Body of pancreas (tissue), 4 donors: Measurements from ENCODE around the gene SLC20A1. TPM values are rescaled to one million over a fixed set of nuclear protein-coding genes. Genes with fewer than 3 reads are reported as not detected.

Source experiments
- ATAC-seq: fragments of 150-250 bp; one replicate; pipeline ENCODE4 v1.9.1; 2016
- DNase-seq, 4 donors: peaks; one replicate each; pipeline ENCODE4 v3.0.0-alpha.2; 2019
- H3K27ac ChIP-seq, 4 donors: fragments of 200-600 bp; sonication (generic); 1 replicate in 3 of 4; 2 replicates in 1 of 4; pipeline versions ENCODE4 v1.5.1 to v1.6.1; 2016 to 2019; ENCODE audit warnings: mild to moderate bottlenecking in 1 of 4, mixed read lengths in 1 of 4, moderate library complexity in 1 of 4
- H3K27me3 ChIP-seq, 2 donors: fragments of 200-600 bp; sonication (generic); one replicate each; pipeline ENCODE4 v1.6.0; 2016; ENCODE audit warnings: mild to moderate bottlenecking in 1 of 2
- H3K36me3 ChIP-seq, 2 donors: fragments of 200-600 bp; sonication (generic); replicated peaks in 1 of 2; 2 replicates each; pipeline ENCODE4 v1.5.1; 2016; ENCODE audit warnings: low read depth in 2 of 2; ENCODE audit not compliant: insufficient read depth in 1 of 2
- H3K4me1 ChIP-seq: fragments of 200-600 bp; sonication (generic); one replicate; pipeline ENCODE4 v1.6.0; 2016
- H3K4me3 ChIP-seq, 2 donors: fragments of 200-600 bp; sonication (generic); 1 replicate in 1 of 2; 2 replicates in 1 of 2; pipeline ENCODE4 v1.5.1; 2016 to 2019
- H3K9me3 ChIP-seq, 3 donors: fragments of 200-600 bp; sonication (generic); 1 replicate in 2 of 3; 2 replicates in 1 of 3; pipeline ENCODE4 v1.5.1; 2016
- POLR2A ChIP-seq, 3 donors: fragments of 450-650 bp; IDR thresholded peaks; one replicate each; pipeline ENCODE4 v1.6.1; 2016; ENCODE audit warnings: antibody characterized with exemption in 3 of 3, mild to moderate bottlenecking in 2 of 3
- WGBS, 2 donors: methylation state at CpG; one replicate each; pipeline ENCODE4 v1.1.5; 2017; 5-methylcytosine and 5-hydroxymethylcytosine counted together
- intact Hi-C: fragments of 100-400 bp; cut with DNase I; formaldehyde crosslinking; loops from one replicate; pipeline ENCODE4 v1.15.1; 2023
- total RNA-seq, 2 donors: library from RNA; depleted of rRNA; stranded (reverse); fragments of >200 nt; gene quantifications; one replicate each; pipeline ENCODE4 v1.1.0, GENCODE V29; 2016
- TF ChIP-seq, protein P1 (sequence below), 7 experiments: fragments of 450-650 bp in 4 of 7; fragments of 200-600 bp in 3 of 7; sonication (generic) in 3 of 7; IDR thresholded peaks; one replicate each; pipeline ENCODE4 v1.5.1; 2016 to 2019; ENCODE audit warnings: antibody characterized with exemption in 7 of 7

Gene SLC20A1
- total RNA-seq, 2 donors from 2014 or later = 20.5 to 50.1 TPM

DNA sequence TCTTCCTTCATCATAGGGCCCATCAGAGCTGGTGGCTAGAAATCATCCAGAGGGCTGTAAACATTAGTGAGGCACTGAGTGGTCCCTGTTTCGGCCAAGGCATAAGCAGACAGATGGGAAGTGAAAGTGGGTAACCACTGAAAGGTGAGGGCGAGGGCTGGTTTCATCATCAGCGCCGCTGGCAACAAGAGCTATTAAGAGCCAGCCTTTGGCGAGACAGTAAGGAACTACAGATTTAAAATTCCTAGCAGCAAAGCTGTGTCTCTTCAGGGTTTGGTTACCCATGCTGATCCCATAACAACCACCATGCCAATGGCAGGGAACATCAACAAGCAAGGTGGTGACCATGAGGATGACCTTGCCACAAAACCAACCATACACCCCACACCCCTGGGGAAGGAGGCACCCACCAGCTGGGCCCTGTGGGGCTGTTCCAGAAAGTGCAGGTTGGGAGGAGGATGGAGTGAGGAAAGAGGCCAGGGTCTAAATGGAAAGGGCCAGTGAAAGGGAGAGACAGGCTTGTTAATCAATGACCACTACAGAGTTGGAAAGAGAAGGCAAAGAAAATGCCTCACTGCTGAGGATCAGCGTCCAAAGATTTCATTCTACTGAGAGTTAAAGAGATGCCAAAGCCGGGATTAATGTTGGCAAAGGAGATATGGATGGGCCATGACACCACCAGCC lies 9.0 kb upstream of the SLC20A1 start:
- intact Hi-C loops = loop anchor here (10.0 kb wide), 1 partner anchor 48 kb away; no protein-coding TSS in a partner anchor
- no peak for TF ChIP-seq POLR2A (IDR thresholded peaks at IDR 0.05)
- TF ChIP-seq, protein P1, sequence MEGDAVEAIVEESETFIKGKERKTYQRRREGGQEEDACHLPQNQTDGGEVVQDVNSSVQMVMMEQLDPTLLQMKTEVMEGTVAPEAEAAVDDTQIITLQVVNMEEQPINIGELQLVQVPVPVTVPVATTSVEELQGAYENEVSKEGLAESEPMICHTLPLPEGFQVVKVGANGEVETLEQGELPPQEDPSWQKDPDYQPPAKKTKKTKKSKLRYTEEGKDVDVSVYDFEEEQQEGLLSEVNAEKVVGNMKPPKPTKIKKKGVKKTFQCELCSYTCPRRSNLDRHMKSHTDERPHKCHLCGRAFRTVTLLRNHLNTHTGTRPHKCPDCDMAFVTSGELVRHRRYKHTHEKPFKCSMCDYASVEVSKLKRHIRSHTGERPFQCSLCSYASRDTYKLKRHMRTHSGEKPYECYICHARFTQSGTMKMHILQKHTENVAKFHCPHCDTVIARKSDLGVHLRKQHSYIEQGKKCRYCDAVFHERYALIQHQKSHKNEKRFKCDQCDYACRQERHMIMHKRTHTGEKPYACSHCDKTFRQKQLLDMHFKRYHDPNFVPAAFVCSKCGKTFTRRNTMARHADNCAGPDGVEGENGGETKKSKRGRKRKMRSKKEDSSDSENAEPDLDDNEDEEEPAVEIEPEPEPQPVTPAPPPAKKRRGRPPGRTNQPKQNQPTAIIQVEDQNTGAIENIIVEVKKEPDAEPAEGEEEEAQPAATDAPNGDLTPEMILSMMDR (IDR thresholded peaks at IDR 0.05) = no peak

GRCh38 chr2:112637289-112637660 lies 8.5 kb upstream of the SLC20A1 start:
- intact Hi-C loops = loop anchor here (10.0 kb wide), 1 partner anchor 48 kb away; no protein-coding TSS in a partner anchor
- H3K4me3 ChIP-seq = no peak overlapping the region
- no peaks in the 10 kb centered on the region for H3K4me1 ChIP-seq
- TF ChIP-seq, protein P1 (IDR thresholded peaks at IDR 0.05) = no peak
- no peak for TF ChIP-seq POLR2A (IDR thresholded peaks at IDR 0.05)
- H3K27me3 ChIP-seq = no peaks in the 10 kb centered on the region
- no peak overlapping the region for H3K27ac ChIP-seq
- H3K36me3 ChIP-seq = no peaks in the 10 kb centered on the region
- no peaks in the 10 kb centered on the region for H3K9me3 ChIP-seq
- WGBS, 2 donors = 85 to 86% methylated on average over 4 of the region's 4 CpGs
- no peak for DNase-seq
- no peak for ATAC-seq

More for the DNA sequence above, 9.0 kb upstream of the SLC20A1 start:
- no peaks in the 10 kb centered on the region for H3K9me3 ChIP-seq
- 63 to 78% methylated on average over 7 of the region's 7 CpGs for WGBS, 2 donors
- H3K36me3 ChIP-seq = no peaks in the 10 kb centered on the region
- no peaks in the 10 kb centered on the region for H3K27me3 ChIP-seq
- no peaks in the 10 kb centered on the region for H3K4me1 ChIP-seq
- DNase-seq = no peak
- no peak for ATAC-seq
- no peak overlapping the region for H3K4me3 ChIP-seq
- no peak overlapping the region for H3K27ac ChIP-seq

DNA sequence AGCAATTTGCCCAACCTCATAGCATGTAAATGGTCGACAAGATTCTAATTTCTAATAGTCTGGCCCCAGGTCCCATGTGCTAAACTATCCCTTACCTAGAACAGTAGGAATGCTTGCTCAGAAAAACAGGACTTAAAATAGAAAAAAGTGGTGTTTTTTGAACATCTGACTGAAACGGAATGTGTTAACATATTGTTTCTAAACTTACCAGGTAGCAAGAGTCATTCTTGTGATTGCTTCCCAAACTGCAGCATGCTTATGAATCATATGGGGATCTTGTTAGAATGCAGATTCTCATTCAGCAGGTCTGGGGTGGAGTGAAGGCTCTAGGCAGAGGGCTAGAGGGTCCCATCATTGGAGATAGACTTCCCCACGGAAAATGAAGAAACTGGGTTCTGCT lies 5.8 kb upstream of the SLC20A1 start:
- intact Hi-C loops = loop anchor here (10.0 kb wide), 1 partner anchor 45 kb away; no protein-coding TSS in a partner anchor
- no peak for DNase-seq
- no peaks in the 10 kb centered on the region for H3K36me3 ChIP-seq
- TF ChIP-seq, protein P1 (IDR thresholded peaks at IDR 0.05) = no peak
- TF ChIP-seq POLR2A (IDR thresholded peaks at IDR 0.05) = no peak
- no peaks in the 10 kb centered on the region for H3K9me3 ChIP-seq
- H3K4me3 ChIP-seq = no peak overlapping the region
- ATAC-seq = no peak
- H3K27ac ChIP-seq = no peak overlapping the region
- WGBS, 2 donors = 63 to 69% methylated on average over 3 of the region's 3 CpGs
- no peaks in the 10 kb centered on the region for H3K27me3 ChIP-seq
- H3K4me1 ChIP-seq = peaks cover 14% of the 10 kb centered on the region

GRCh38 chr2:112640467-112640799 lies 5.3 kb upstream of the SLC20A1 start:
- Histone ChIP-seq H3K36me3 (no peaks in the 10 kb centered on the region), H3K27ac (no peak overlapping the region), H3K4me1 (peaks cover 14% of the 10 kb centered on the region), H3K9me3 (no peaks in the 10 kb centered on the region), H3K27me3 (no peaks in the 10 kb centered on the region), H3K4me3 (no peak overlapping the region)
- DNase-seq (no peak), ATAC-seq (no peak)
- intact Hi-C loops = no loop called here
- TF ChIP-seq, protein P1 (IDR thresholded peaks at IDR 0.05) = no peak
- TF ChIP-seq POLR2A (IDR thresholded peaks at IDR 0.05) = no peak
- 75 to 87% methylated on average over 2 of the region's 2 CpGs for WGBS, 2 donors
